HG03066 (cell line): ENCODE data around the gene MBP.
"Not testable (repeated sequence)": the region's sequence is repeated elsewhere in the genome, so short reads cannot be mapped to it uniquely, and the experiment has no call there.

ENCODE experiments used
- ATAC-seq: cut with Tn5 transposase; IDR thresholded peaks from one replicate; pipeline ENCODE4 v1.9.1; 2021; ENCODE audit warnings: low read depth; ENCODE audit not compliant: unreplicated experiment

MBP gene

GRCh38 chr18:77035380-77036187 is 97.0 kb downstream of the MBP start:
- no peak for ATAC-seq

- ATAC-seq, result no peak
These were observed 99.0 kb downstream of the MBP start for GRCh38 chr18:77033575-77033974.

GRCh38 chr18:77032181-77032701 is 100.3 kb downstream of the MBP start:
- ATAC-seq, result no peak

GRCh38 chr18:77031662-77032061 is 100.9 kb downstream of the MBP start:
- ATAC-seq, result no peak

- ATAC-seq, result no peak
These were observed 102.4 kb downstream of the MBP start for GRCh38 chr18:77030201-77030600.

GRCh38 chr18:77025831-77026363 is 106.7 kb downstream of the MBP start:
- no peak for ATAC-seq

GRCh38 chr18:77025123-77025522 is 107.5 kb downstream of the MBP start:
- no peak for ATAC-seq

GRCh38 chr18:77024476-77024875 is 108.1 kb downstream of the MBP start:
- ATAC-seq, result no peak

- no peak for ATAC-seq
These were observed 109.3 kb downstream of the MBP start for GRCh38 chr18:77023102-77023782.

- no peak for ATAC-seq
These were observed 110.0 kb downstream of the MBP start for GRCh38 chr18:77022556-77022955.

GRCh38 chr18:77022116-77022515 is 110.5 kb downstream of the MBP start:
- no peak for ATAC-seq

- not testable (repeated sequence) for ATAC-seq
These were observed 111.1 kb downstream of the MBP start for GRCh38 chr18:77021478-77021877.

GRCh38 chr18:77021075-77021474 is 111.5 kb downstream of the MBP start:
- no peak for ATAC-seq

- ATAC-seq, result no peak
These were observed 112.0 kb downstream of the MBP start for GRCh38 chr18:77020561-77020960.

GRCh38 chr18:77019641-77020040 is 112.9 kb downstream of the MBP start:
- ATAC-seq, result no peak

GRCh38 chr18:77018650-77019049 is 113.9 kb downstream of the MBP start:
- ATAC-seq, result not testable (repeated sequence)

GRCh38 chr18:77017355-77017754 is 115.2 kb downstream of the MBP start:
- ATAC-seq, result no peak

- no peak for ATAC-seq
These were observed 115.6 kb downstream of the MBP start for GRCh38 chr18:77016936-77017335.

- ATAC-seq, result no peak
These were observed 116.5 kb downstream of the MBP start for GRCh38 chr18:77015771-77016710.

GRCh38 chr18:77015169-77015568 is 117.4 kb downstream of the MBP start:
- no peak for ATAC-seq
